NCI-H2107 (cell line): Measurements from ENCODE around the gene HEXA.

Source experiments
- DNase-seq: peaks from one replicate; lab custom pipeline; 2025; lab: John Stamatoyannopoulos, UW

The HEXA gene

GRCh38 chr15:72375501-72375845 is 341 bp downstream of the HEXA start:
- no peak for DNase-seq

GRCh38 chr15:72372361-72372760 is 3.5 kb downstream of the HEXA start:
- no peak for DNase-seq

GRCh38 chr15:72369964-72370363 is 5.8 kb downstream of the HEXA start:
- no peak for DNase-seq

- DNase-seq, result no peak
Observed at GRCh38 chr15:72368899-72369298, 6.9 kb downstream of the HEXA start.

GRCh38 chr15:72368325-72368724 is 7.5 kb downstream of the HEXA start:
- DNase-seq, result no peak

GRCh38 chr15:72365844-72366243 is 10.0 kb downstream of the HEXA start:
- no peak for DNase-seq

- no peak for DNase-seq
Observed at GRCh38 chr15:72361176-72361575, 14.6 kb downstream of the HEXA start.

GRCh38 chr15:72358650-72359171 is 17.1 kb downstream of the HEXA start:
- DNase-seq, result no peak

- no peak for DNase-seq
Observed at GRCh38 chr15:72358121-72358520, 17.7 kb downstream of the HEXA start.

GRCh38 chr15:72354496-72354895 is 21.3 kb downstream of the HEXA start:
- no peak for DNase-seq

- no peak for DNase-seq
Observed at GRCh38 chr15:72353266-72353665, 22.5 kb downstream of the HEXA start.

GRCh38 chr15:72345806-72346205 is 30.0 kb downstream of the HEXA start:
- DNase-seq, result no peak

GRCh38 chr15:72345280-72345679 is 30.5 kb downstream of the HEXA start:
- no peak for DNase-seq

- DNase-seq, result no peak
Observed at GRCh38 chr15:72344602-72345001, 31.2 kb downstream of the HEXA start.

- DNase-seq, result no peak
Observed at GRCh38 chr15:72342385-72342784, 33.4 kb downstream of the HEXA start.

- no peak for DNase-seq
Observed at GRCh38 chr15:72341361-72341760, 34.5 kb downstream of the HEXA start.

- no peak for DNase-seq
Observed at GRCh38 chr15:72340366-72340765, 35.4 kb downstream of the HEXA start.

GRCh38 chr15:72339777-72340177 is 36.0 kb downstream of the HEXA start:
- no peak for DNase-seq

- DNase-seq, result no peak
Observed at GRCh38 chr15:72338617-72339321, 37.0 kb downstream of the HEXA start.

- no peak for DNase-seq
Observed at GRCh38 chr15:72338148-72338547, 37.7 kb downstream of the HEXA start.

GRCh38 chr15:72334842-72335241 is 41.0 kb downstream of the HEXA start:
- no peak for DNase-seq

- no peak for DNase-seq
Observed at GRCh38 chr15:72331021-72331420, 44.8 kb downstream of the HEXA start.

GRCh38 chr15:72323752-72324151 is 52.1 kb downstream of the HEXA start:
- DNase-seq, result no peak

GRCh38 chr15:72319985-72320671 is 55.7 kb downstream of the HEXA start, which contains the start of gene CELF6:
CELF6 (minus strand) TSS chr15:72320157; CDS start chr15:72319874, 283 bp downstream.
- no peak for DNase-seq
